Cardiac fibroblast (primary cell): ENCODE results near the gene GCSAM.

Source experiments
- DNase-seq, 2 donors: peaks; one replicate each; pipeline versions ENCODE4 v3.0.0 to v3.0.0-alpha.2; 2010; ENCODE audit warnings: low read depth in 2 of 2
- H3K4me3 ChIP-seq, 2 donors: replicated peaks in 1 of 2; 1 replicate in 1 of 2; 2 replicates in 1 of 2; pipeline ENCODE4 v1.5.1; 2011; ENCODE audit warnings: low read depth in 2 of 2, low read length in 2 of 2, mild to moderate bottlenecking in 2 of 2, moderate library complexity in 1 of 2
- TF ChIP-seq, protein P1 (sequence below): IDR thresholded peaks from one replicate; pipeline ENCODE4 v1.5.1; 2011; ENCODE audit warnings: low read depth, mild to moderate bottlenecking, low read length, inconsistent platforms

GCSAM gene

GRCh38 chr3:112090887-112091586 lies 42.0 kb downstream of the GCSAM start:
- no peak for DNase-seq
- TF ChIP-seq, protein P1, sequence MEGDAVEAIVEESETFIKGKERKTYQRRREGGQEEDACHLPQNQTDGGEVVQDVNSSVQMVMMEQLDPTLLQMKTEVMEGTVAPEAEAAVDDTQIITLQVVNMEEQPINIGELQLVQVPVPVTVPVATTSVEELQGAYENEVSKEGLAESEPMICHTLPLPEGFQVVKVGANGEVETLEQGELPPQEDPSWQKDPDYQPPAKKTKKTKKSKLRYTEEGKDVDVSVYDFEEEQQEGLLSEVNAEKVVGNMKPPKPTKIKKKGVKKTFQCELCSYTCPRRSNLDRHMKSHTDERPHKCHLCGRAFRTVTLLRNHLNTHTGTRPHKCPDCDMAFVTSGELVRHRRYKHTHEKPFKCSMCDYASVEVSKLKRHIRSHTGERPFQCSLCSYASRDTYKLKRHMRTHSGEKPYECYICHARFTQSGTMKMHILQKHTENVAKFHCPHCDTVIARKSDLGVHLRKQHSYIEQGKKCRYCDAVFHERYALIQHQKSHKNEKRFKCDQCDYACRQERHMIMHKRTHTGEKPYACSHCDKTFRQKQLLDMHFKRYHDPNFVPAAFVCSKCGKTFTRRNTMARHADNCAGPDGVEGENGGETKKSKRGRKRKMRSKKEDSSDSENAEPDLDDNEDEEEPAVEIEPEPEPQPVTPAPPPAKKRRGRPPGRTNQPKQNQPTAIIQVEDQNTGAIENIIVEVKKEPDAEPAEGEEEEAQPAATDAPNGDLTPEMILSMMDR: no peak
- no peak overlapping the region for H3K4me3 ChIP-seq

DNA sequence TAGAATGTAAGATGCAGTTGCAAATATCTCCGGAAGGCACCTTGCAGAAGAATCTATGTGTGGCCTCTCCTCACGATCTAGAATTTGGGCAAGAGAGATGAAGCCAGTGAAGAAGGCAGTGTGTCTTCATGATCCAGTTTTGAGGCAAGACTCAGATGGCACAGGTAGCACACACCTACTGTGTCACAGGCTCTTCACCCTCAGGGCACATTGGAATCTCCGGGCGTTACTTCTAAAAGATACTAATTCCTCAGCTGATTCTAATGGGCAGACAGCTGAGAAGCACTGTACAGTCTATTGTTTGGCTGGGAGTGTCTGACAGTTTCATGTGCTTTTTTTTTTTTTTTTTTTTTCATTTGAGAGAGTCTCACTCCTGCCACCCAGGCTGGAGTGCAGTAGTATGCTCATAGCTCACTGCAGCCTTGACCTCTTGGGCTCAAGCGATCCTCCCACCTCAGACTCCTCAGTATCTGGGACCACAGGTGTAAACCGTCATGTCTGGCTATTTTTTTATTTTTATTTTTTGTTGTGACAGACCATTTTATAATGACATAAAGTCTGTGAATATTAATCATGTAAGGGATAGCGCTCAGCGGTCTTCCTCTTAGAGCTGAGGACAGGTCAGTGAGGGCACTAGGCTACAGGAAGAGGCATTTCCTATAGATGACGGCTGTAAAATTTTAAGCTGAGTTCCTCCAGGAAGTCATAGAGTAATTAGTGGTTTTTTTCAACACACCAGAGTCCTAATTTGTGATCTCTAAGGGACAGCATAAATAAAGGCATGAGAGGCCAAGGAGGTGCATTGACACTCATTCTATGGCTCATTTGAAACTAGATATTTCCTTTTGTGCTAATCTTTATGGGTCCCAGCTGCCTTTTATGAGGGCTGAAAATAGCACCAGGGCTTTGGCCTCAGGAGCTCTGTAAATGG lies 42.8 kb downstream of the GCSAM start:
- TF ChIP-seq, protein P1: no peak
- H3K4me3 ChIP-seq: no peak overlapping the region
- no peak for DNase-seq

GRCh38 chr3:112088944-112089343 lies 44.1 kb downstream of the GCSAM start:
- no peak overlapping the region for H3K4me3 ChIP-seq
- TF ChIP-seq, protein P1: no peak
- no peak for DNase-seq

DNA sequence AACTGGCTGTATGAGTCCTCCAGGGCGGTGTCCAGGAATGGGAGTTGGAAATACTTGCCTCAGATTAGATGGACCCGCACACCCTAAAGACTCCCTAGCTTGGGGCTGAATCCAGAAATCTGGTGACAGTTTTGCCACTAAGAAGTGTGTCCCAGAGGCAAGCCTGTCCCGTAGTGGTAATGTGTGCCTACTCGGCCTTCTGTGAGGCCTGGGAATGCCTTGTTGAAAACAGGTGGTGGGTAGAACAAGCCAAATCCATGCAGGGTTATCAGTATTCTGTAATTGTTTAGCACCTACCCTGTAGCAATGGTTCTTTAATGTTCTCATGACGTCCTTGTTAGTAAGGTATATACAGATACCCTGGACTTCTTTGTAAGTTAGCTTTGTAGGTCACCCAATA lies 45.3 kb downstream of the GCSAM start:
- no peak for DNase-seq
- TF ChIP-seq, protein P1: no peak

DNA sequence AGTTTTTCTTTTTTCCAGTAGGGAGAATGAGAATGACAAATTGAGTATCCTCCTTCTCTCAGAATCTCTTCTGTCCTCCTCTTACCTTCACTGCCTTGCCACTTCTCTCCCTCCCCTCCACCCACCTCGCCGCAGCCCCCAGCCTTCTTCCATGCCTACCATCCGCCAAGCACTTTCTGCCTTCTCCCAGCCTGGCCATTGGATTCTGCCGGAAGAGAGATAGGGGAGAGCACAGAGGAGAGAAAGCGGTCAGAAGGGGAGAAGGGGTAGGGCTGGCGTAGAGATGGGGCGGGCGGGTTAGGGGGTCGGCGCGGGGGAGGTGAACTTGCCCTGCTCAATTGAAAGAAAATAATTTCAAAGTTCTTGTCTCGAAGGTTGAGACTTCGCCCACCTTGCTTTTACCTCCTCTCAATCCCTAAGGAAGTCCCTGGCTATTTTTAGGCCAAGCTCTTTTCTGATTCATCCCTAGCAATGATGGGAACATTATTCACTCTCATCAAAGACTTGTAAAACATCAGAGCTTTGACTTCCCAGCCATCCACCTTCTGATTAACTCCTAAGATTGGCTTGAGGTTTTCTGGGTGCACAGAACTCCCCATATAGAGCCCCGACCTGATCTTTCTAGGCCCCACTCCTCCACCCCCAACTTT lies 46.0 kb downstream of the GCSAM start:
- TF ChIP-seq, protein P1: no peak
- H3K4me3 ChIP-seq: peak overlapping the region; percentile 62
- DNase-seq: peak; percentile 16 to 66

More for the DNA sequence above, 45.3 kb downstream of the GCSAM start:
- no peak overlapping the region for H3K4me3 ChIP-seq

GRCh38 chr3:112086076-112086854 lies 46.8 kb downstream of the GCSAM start, which contains the start of gene C3orf52:
C3orf52 (plus strand) TSS chr3:112086389; CDS start chr3:112086408, 19 bp downstream.
- peak within 1 kb of the TSS; percentile 62 for H3K4me3 ChIP-seq
- DNase-seq: peak; percentile 77
- TF ChIP-seq, protein P1: no peak
